GM12874 (cell line): Measurements from ENCODE around the gene DHX9.

Experiments used
- CTCF ChIP-seq: IDR thresholded peaks from 2 replicates; pipeline ENCODE4 v1.5.1; 2011; ENCODE audit warnings: low read depth, mild to moderate bottlenecking, control low read depth, low read length, moderate library complexity; ENCODE audit not compliant: insufficient read depth

Gene DHX9

GRCh38 chr1:182803846-182804245 lies 35.3 kb upstream of the DHX9 start:
- no peak for TF ChIP-seq CTCF

- TF ChIP-seq CTCF = no peak
Observed at GRCh38 chr1:182806015-182806678, 33.0 kb upstream of the DHX9 start.

GRCh38 chr1:182807907-182808306 lies 31.2 kb upstream of the DHX9 start:
- TF ChIP-seq CTCF = no peak

- no peak for TF ChIP-seq CTCF
Observed at GRCh38 chr1:182809414-182809957, 29.7 kb upstream of the DHX9 start.

- TF ChIP-seq CTCF = no peak
Observed at GRCh38 chr1:182811975-182812722, 27.0 kb upstream of the DHX9 start.

GRCh38 chr1:182816863-182817262 lies 22.3 kb upstream of the DHX9 start:
- no peak for TF ChIP-seq CTCF

- no peak for TF ChIP-seq CTCF
Observed at GRCh38 chr1:182817802-182818201, 21.3 kb upstream of the DHX9 start.
